Activated B cell treated with CpG ODN at 0.5 μM for 24 hours (primary cell): ENCODE data around the gene PPP1CA. TPM values are rescaled to one million over a fixed set of nuclear protein-coding genes. Genes with fewer than 3 reads are reported as not detected.

Experiments used
- ATAC-seq: fragments of 200-7000 bp; cut with Tn5 transposase; one replicate; pipeline ENCODE4 v1.10.0; 2021; ENCODE audit warnings: low read depth, mild to moderate bottlenecking, moderate library complexity
- CTCF ChIA-PET: fragments of 350-600 bp; sonication (Branson Sonifier 250); formaldehyde crosslinking; loops from one replicate; lab custom pipeline; 2021; ENCODE audit warnings: antibody characterized with exemption; lab: Charles Lee
- POLR2A ChIA-PET: fragments of 350-600 bp; sonication (Branson Sonifier 250); formaldehyde crosslinking; loops from one replicate; lab custom pipeline; 2021; ENCODE audit warnings: antibody characterized with exemption; lab: Charles Lee
- DNase-seq: peaks from one replicate; pipeline ENCODE4 v3.0.0; 2022
- H3K27ac Mint-ChIP-seq: one replicate; pipeline ENCODE4 v1.8.0; 2020; ENCODE audit warnings: mixed read lengths
- H3K27me3 Mint-ChIP-seq: one replicate; pipeline ENCODE4 v1.8.0; 2021; ENCODE audit warnings: mixed read lengths
- H3K36me3 Mint-ChIP-seq: one replicate; pipeline ENCODE4 v1.8.0; 2021; ENCODE audit warnings: low read depth, mixed read lengths
- H3K4me1 Mint-ChIP-seq: one replicate; pipeline ENCODE4 v1.8.0; 2021; ENCODE audit warnings: mixed read lengths
- H3K4me3 Mint-ChIP-seq: one replicate; pipeline ENCODE4 v1.8.0; 2020; ENCODE audit warnings: mild to moderate bottlenecking, mixed read lengths
- H3K9me3 Mint-ChIP-seq: one replicate; pipeline ENCODE4 v1.8.0; 2020; ENCODE audit warnings: mixed read lengths
- intact Hi-C: fragments of 100-400 bp; cut with micrococcal nuclease; formaldehyde crosslinking; loops from one replicate; pipeline ENCODE4 v1.15.1; 2024
- total RNA-seq: library from RNA; stranded (reverse); gene quantifications from 2 replicates; pipeline ENCODE4 v1.2.3, GENCODE V29; 2022
- TF ChIP-seq, protein P1 (sequence below): fragments of 200-600 bp; IDR thresholded peaks from one replicate; pipeline ENCODE4 v1.8.0; 2022; ENCODE audit warnings: antibody characterized with exemption, mild to moderate bottlenecking

The PPP1CA gene
- total RNA-seq, 1 donor from 2014 or later, result 349 TPM

- TF ChIP-seq, protein P1, sequence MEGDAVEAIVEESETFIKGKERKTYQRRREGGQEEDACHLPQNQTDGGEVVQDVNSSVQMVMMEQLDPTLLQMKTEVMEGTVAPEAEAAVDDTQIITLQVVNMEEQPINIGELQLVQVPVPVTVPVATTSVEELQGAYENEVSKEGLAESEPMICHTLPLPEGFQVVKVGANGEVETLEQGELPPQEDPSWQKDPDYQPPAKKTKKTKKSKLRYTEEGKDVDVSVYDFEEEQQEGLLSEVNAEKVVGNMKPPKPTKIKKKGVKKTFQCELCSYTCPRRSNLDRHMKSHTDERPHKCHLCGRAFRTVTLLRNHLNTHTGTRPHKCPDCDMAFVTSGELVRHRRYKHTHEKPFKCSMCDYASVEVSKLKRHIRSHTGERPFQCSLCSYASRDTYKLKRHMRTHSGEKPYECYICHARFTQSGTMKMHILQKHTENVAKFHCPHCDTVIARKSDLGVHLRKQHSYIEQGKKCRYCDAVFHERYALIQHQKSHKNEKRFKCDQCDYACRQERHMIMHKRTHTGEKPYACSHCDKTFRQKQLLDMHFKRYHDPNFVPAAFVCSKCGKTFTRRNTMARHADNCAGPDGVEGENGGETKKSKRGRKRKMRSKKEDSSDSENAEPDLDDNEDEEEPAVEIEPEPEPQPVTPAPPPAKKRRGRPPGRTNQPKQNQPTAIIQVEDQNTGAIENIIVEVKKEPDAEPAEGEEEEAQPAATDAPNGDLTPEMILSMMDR, result no peak
- Mint-ChIP-seq H3K27me3 (no peaks in the 10 kb centered on the region), H3K4me1 (peaks cover 67% of the 10 kb centered on the region), H3K4me3 (peak overlapping the region; percentile 52), H3K27ac (peak overlapping the region; percentile 79), H3K9me3 (no peaks in the 10 kb centered on the region), H3K36me3 (peaks cover 65% of the 10 kb centered on the region)
- POLR2A ChIA-PET, result interaction anchor here (2.1 to 26.0 kb wide), 8 partner anchors 11 to 81 kb away, joined by 6 to 1417 read pairs (median 148); partner anchors contain the start of genes AIP, CABP4, CARNS1 and CORO1B
- DNase-seq, result peak; percentile 37
- intact Hi-C loops, result no loop called here
- CTCF ChIA-PET, result interaction anchor here (4.9 kb wide), 1 partner anchor 33 kb away, joined by 25 read pairs; the partner anchor contains the start of gene PPP1CA
- no peak for ATAC-seq
These were observed 32.8 kb upstream of the PPP1CA start for GRCh38 chr11:67434395-67434881.

DNA sequence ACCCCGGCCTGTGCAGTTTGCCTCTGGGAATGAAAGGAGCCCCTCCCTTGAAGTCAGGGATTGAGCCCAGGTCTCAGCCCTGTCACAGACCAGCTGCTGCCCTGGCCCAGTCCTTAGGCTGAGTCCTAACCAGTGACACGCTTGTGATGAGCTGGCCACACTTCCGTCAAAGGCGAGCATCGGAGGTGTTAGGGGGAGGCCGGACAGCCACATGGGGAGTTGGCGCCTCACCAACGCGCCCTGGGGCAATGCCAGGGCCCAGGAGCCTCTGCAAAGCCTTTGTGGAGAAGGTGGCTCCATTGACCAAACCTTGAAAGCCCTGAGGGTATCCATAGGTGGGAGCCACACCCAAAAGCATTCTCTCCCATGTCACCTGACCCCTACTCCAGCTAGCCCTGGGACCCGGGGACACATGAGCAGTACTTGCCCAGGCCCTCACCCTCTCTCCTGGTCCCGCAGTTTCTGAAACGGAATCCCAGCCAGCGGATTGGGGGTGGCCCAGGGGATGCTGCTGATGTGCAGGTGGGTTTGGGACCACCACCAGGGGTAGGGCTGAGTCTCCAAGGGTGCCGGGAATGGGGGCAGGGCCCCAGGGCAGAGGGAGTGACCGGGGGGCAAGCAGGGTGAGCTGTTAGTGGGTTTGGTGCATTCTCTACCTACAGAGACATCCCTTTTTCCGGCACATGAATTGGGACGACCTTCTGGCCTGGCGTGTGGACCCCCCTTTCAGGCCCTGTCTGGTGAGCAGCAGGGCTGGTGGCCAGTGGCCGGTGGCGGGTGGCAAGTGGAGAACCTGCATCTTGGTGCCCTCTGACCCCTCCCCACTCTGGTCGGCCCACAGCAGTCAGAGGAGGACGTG lies 32.1 kb upstream of the PPP1CA start:
- DNase-seq (no peak), ATAC-seq (no peak)
- intact Hi-C loops, result no loop called here
- no peaks in the 10 kb centered on the region for H3K27me3 Mint-ChIP-seq
- H3K27ac Mint-ChIP-seq, result peak overlapping the region; percentile 79
- peaks cover 63% of the 10 kb centered on the region for H3K36me3 Mint-ChIP-seq
- peak overlapping the region; percentile 52 for H3K4me3 Mint-ChIP-seq
- CTCF ChIA-PET, result interaction anchor here (0.9 to 1.1 kb wide), 2 partner anchors 32 to 88 kb away, joined by 3 read pairs; partner anchors contain the start of gene PPP1CA
- H3K4me1 Mint-ChIP-seq, result peaks cover 67% of the 10 kb centered on the region
- TF ChIP-seq, protein P1, result no peak
- POLR2A ChIA-PET, result interaction anchor here (0.6 to 26.0 kb wide), 10 partner anchors 8 to 80 kb away, joined by 3 to 1417 read pairs (median 104); partner anchors contain the start of genes AIP, CABP4, CARNS1 and CORO1B
- no peaks in the 10 kb centered on the region for H3K9me3 Mint-ChIP-seq

DNA sequence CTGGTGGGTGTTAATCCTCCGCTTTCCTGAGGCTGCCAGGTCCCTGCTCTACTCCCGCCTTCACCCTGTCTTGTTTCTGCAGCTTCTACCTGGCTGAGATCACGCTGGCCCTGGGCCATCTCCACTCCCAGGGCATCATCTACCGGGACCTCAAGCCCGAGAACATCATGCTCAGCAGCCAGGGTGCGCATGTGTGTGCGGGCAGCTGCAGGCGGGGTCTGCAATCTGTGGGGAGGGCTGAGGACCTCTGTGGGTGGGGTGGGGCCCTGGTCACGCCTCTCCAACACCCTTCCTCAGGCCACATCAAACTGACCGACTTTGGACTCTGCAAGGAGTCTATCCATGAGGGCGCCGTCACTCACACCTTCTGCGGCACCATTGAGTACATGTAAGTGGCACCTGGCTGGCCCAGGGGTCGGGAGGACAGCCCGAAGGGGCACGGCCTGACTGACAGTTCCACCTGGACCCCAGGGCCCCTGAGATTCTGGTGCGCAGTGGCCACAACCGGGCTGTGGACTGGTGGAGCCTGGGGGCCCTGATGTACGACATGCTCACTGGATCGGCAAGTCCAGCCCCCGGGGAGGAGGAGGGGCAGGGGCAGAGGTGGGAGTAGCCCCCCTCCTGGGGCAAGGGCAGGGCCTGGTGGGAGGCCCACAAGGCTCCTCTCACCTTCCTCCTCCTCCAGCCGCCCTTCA lies 31.1 kb upstream of the PPP1CA start:
- Mint-ChIP-seq H3K27me3 (no peaks in the 10 kb centered on the region), H3K4me3 (no peak overlapping the region), H3K36me3 (peaks cover 68% of the 10 kb centered on the region), H3K9me3 (no peaks in the 10 kb centered on the region), H3K27ac (peak overlapping the region; percentile 79), H3K4me1 (peaks cover 67% of the 10 kb centered on the region)
- ATAC-seq (no peak), DNase-seq (no peak)
- ChIA-PET POLR2A (interaction anchor here (0.8 to 26.0 kb wide), 10 partner anchors 9 to 81 kb away, joined by 3 to 1417 read pairs (median 104); partner anchors contain the start of genes AIP, CABP4, CARNS1 and CORO1B), CTCF (interaction anchor here (0.9 to 1.1 kb wide), 3 partner anchors 31 to 87 kb away, joined by 3 to 4 read pairs (median 3); partner anchors contain the start of gene PPP1CA)
- intact Hi-C loops, result no loop called here
- TF ChIP-seq, protein P1, result no peak

GRCh38 chr11:67431346-67432249 lies 29.9 kb upstream of the PPP1CA start:
- ATAC-seq, result no peak
- Mint-ChIP-seq H3K4me1 (peaks cover 66% of the 10 kb centered on the region), H3K36me3 (peaks cover 58% of the 10 kb centered on the region), H3K27me3 (no peaks in the 10 kb centered on the region), H3K4me3 (peak overlapping the region; percentile 11), H3K27ac (peak overlapping the region; percentile 74), H3K9me3 (no peaks in the 10 kb centered on the region)
- TF ChIP-seq, protein P1, result no peak
- intact Hi-C loops, result no loop called here
- DNase-seq, result no peak
- ChIA-PET CTCF (interaction anchor here (0.9 kb wide), 1 partner anchor 30 kb away, joined by 4 read pairs; the partner anchor contains the start of gene PPP1CA), POLR2A (interaction anchor here (0.5 to 26.0 kb wide), 10 partner anchors 10 to 160 kb away, joined by 3 to 1417 read pairs (median 7); partner anchors contain the start of genes AIP, CABP4, CARNS1 and CORO1B)
